Sigmoid colon (tissue), 7 donors: ENCODE data around the gene THRB. TPM values are rescaled to one million over a fixed set of nuclear protein-coding genes. Genes with fewer than 3 reads are reported as not detected.

Experiments
- DNase-seq: peaks from one replicate; pipeline ENCODE4 v3.0.0-alpha.2; 2019
- H3K27ac ChIP-seq, 4 donors: fragments of 200-600 bp; sonication (generic); one replicate each; pipeline ENCODE4 v1.5.1; 2016 to 2019; ENCODE audit warnings: mild to moderate bottlenecking in 1 of 4
- H3K27me3 ChIP-seq, 3 donors: fragments of 200-600 bp; sonication (generic); one replicate each; pipeline ENCODE4 v1.5.1; 2019; ENCODE audit warnings: mild to moderate bottlenecking in 1 of 3
- H3K36me3 ChIP-seq, 4 donors: fragments of 200-600 bp; sonication (generic); one replicate each; pipeline ENCODE4 v1.5.1; 2016 to 2019
- H3K4me1 ChIP-seq, 4 donors: fragments of 200-600 bp; sonication (generic); one replicate each; pipeline ENCODE4 v1.5.1; 2017 to 2019
- H3K4me3 ChIP-seq, 4 donors: fragments of 200-600 bp; sonication (generic); one replicate each; pipeline ENCODE4 v1.5.1; 2017 to 2019; ENCODE audit warnings: mild to moderate bottlenecking in 2 of 4, moderate library complexity in 1 of 4
- H3K9me3 ChIP-seq, 4 donors: fragments of 200-600 bp in 3 of 4; sonication (generic) in 3 of 4; one replicate each; pipeline versions ENCODE4 v1.5.1 to v1.6.1; 2013 to 2019
- CTCF ChIP-seq, 4 experiments: fragments of 450-650 bp in 3 of 4; fragments of 200-600 bp in 1 of 4; IDR thresholded peaks; one replicate each; pipeline ENCODE4 v1.5.1; 2016 to 2019; ENCODE audit warnings: antibody characterized with exemption in 4 of 4, mild to moderate bottlenecking in 3 of 4, moderate library complexity in 2 of 4
- EP300 ChIP-seq, 4 donors: sonication (generic); formaldehyde crosslinking; IDR thresholded peaks; one replicate each; pipeline ENCODE4 v1.6.1; 2017; ENCODE audit warnings: antibody characterized with exemption in 4 of 4
- POLR2A ChIP-seq, 2 donors: fragments of 450-650 bp; IDR thresholded peaks; one replicate each; pipeline ENCODE4 v1.6.1; 2016; ENCODE audit warnings: antibody characterized with exemption in 2 of 2, mild to moderate bottlenecking in 2 of 2, moderate library complexity in 2 of 2
- POLR2AphosphoS5 ChIP-seq, 4 donors: sonication (generic); formaldehyde crosslinking; IDR thresholded peaks; one replicate each; pipeline ENCODE4 v1.6.1; 2017; ENCODE audit warnings: antibody characterized with exemption in 4 of 4
- WGBS, 2 donors: extraction: QIAGEN DNeasy Blood & Tissue Kit; methylation state at CpG; one replicate each; pipeline ENCODE4 v1.1.7; 2013; 5-methylcytosine and 5-hydroxymethylcytosine counted together
- intact Hi-C: fragments of 100-400 bp; cut with DNase I; formaldehyde crosslinking; loops from one replicate; pipeline ENCODE4 v1.15.1; 2023
- polyA plus RNA-seq, 3 donors: library from polyadenylated mRNA; stranded (reverse); fragments of 200-250 nt; gene quantifications; one replicate each; pipeline ENCODE4 v1.2.3, GENCODE V29; 2013
- total RNA-seq, 4 donors: library from RNA; depleted of rRNA; stranded (reverse); fragments of >200 nt; gene quantifications; one replicate each; pipeline ENCODE4 v1.1.0, GENCODE V29; 2016
- donor health status: healthy with polysubstance abuse.
- donor health status: Bipolar disorder and iron deficiency.
- donor health status: healthy.

THRB gene
- total and polyA plus RNA-seq, 7 donors, result 7.2 to 49.5 (median 29.7) TPM

- TF ChIP-seq EP300 (IDR thresholded peaks at IDR 0.05) (no peak), CTCF (IDR thresholded peaks at IDR 0.05) (no peak), POLR2A (IDR thresholded peaks at IDR 0.05) (no peak), POLR2AphosphoS5 (IDR thresholded peaks at IDR 0.05) (no peak)
- 27 to 54% methylated on average over 2 of the region's 2 CpGs for WGBS, 2 donors
- no peak for DNase-seq
- H3K36me3 ChIP-seq, result no peaks in the 10 kb centered on the region
- intact Hi-C loops, result loop anchor here (10.0 kb wide), 1 partner anchor 118 kb away; no protein-coding TSS in a partner anchor
- peaks cover 0 to 17% (median 11%) of the 10 kb centered on the region in 4 donors for H3K4me1 ChIP-seq
- H3K27ac ChIP-seq, result no peak overlapping the region
- no peaks in the 10 kb centered on the region for H3K9me3 ChIP-seq
- H3K4me3 ChIP-seq, result no peak overlapping the region
- H3K27me3 ChIP-seq, result no peaks in the 10 kb centered on the region
These were observed 32.1 kb upstream of the THRB start for GRCh38 chr3:24526640-24527212.

DNA sequence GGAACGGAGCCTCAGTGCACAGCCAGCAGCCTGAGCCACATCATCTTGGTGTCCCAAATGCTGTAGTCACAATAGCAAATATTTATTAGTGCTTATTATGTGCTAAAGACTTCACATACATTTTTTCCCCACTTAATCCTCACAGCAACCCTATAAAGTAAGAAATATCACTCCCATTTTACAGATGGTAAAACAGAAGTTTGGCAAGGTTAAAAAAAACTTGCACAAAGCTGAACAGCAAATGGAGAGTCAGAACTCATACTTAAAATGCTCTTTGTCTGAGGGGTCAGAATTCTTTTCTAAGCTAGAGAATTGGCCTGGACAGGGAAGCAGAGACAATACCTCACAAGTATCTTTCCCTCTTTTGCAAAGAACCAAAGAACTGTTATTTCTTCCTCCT, 30.9 kb upstream of the THRB start:
- 96 to 98% methylated on average over 1 of the region's 1 CpG for WGBS, 2 donors
- H3K9me3 ChIP-seq, result no peaks in the 10 kb centered on the region
- H3K27ac ChIP-seq, result no peak overlapping the region
- no peak overlapping the region for H3K4me3 ChIP-seq
- no peaks in the 10 kb centered on the region for H3K36me3 ChIP-seq
- no peaks in the 10 kb centered on the region for H3K27me3 ChIP-seq
- intact Hi-C loops, result loop anchor here (10.0 kb wide), 1 partner anchor 119 kb away; no protein-coding TSS in a partner anchor
- DNase-seq, result no peak
- H3K4me1 ChIP-seq, result peaks cover 0 to 24% (median 17%) of the 10 kb centered on the region in 4 donors
- no peak for TF ChIP-seq EP300 (IDR thresholded peaks at IDR 0.05)
- TF ChIP-seq POLR2AphosphoS5 (IDR thresholded peaks at IDR 0.05), result no peak
- TF ChIP-seq CTCF (IDR thresholded peaks at IDR 0.05), result no peak

DNA sequence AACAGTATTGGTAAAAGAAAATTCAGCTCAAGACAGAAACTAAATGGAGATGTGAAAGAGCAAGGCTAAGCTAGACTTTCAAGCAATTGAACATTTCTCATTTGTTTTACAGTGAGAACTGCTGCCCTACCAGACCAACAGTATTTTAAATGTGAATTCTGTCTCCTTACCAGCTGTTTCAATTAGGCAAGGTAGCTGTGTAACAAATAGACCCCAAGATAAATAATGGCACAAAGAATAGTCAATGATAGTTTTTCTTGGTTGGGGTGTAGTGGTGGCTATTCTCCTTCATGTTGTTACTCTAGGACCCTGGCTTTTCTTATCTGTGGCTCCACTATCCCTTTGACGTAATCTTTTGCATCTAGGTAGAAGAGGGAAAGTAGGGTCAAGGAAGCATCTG, 30.4 kb upstream of the THRB start:
- H3K4me1 ChIP-seq, result peaks cover 0 to 24% (median 17%) of the 10 kb centered on the region in 4 donors
- intact Hi-C loops, result loop anchor here (10.0 kb wide), 1 partner anchor 120 kb away; no protein-coding TSS in a partner anchor
- no peak for TF ChIP-seq POLR2AphosphoS5 (IDR thresholded peaks at IDR 0.05)
- TF ChIP-seq EP300 (IDR thresholded peaks at IDR 0.05), result no peak
- no peak for TF ChIP-seq POLR2A (IDR thresholded peaks at IDR 0.05)
- TF ChIP-seq CTCF (IDR thresholded peaks at IDR 0.05), result no peak
- DNase-seq, result no peak
- no peaks in the 10 kb centered on the region for H3K27me3 ChIP-seq
- 96% methylated on average over 1 of the region's 1 CpG for WGBS, 2 donors
- H3K4me3 ChIP-seq, result no peak overlapping the region
- H3K9me3 ChIP-seq, result no peaks in the 10 kb centered on the region
- no peak overlapping the region for H3K27ac ChIP-seq
- no peaks in the 10 kb centered on the region for H3K36me3 ChIP-seq

DNA sequence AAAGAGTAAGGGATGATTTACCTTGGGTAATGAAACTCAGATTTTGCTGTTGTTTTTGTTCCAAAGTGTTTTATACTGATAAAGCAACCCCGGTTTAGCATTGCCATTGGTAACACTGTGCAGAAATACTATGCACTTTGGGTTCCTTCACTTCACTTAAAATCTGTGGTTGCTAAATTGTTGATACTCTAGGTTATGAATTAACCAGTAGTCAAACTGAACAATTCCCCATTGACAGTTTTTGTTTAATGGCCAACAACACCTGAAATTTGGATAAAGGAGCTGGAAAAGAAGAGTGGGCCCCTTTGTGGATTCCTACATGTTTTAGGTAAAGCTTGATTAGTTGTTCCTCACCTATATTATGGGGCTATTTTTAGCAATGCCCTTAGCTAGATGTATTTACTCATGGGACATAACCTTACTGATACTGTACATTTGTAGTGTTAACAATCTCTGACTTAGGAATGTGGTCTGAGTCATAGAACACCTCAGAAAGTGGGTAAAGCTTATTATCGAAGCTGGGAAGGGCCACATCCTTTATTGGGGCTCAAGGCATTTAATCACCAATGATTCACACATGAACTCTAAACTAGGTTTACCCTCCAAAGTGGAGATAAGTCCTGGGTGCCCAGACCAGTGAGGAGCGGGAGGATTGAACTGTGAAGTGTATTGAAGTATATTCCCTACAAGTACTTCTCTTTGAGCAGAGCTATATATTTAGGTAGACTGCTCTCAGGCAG, 29.5 kb upstream of the THRB start:
- no peaks in the 10 kb centered on the region for H3K9me3 ChIP-seq
- H3K4me3 ChIP-seq, result no peak overlapping the region
- TF ChIP-seq CTCF (IDR thresholded peaks at IDR 0.05) (no peak), EP300 (IDR thresholded peaks at IDR 0.05) (no peak), POLR2AphosphoS5 (IDR thresholded peaks at IDR 0.05) (no peak), POLR2A (IDR thresholded peaks at IDR 0.05) (no peak)
- DNase-seq, result no peak
- H3K27me3 ChIP-seq, result no peaks in the 10 kb centered on the region
- 56 to 86% methylated on average over 3 of the region's 3 CpGs for WGBS, 2 donors
- peaks cover 0 to 28% (median 17%) of the 10 kb centered on the region in 4 donors for H3K4me1 ChIP-seq
- H3K36me3 ChIP-seq, result no peaks in the 10 kb centered on the region
- H3K27ac ChIP-seq, result no peak overlapping the region
- intact Hi-C loops, result loop anchor here (5.0 to 10.0 kb wide), 2 partner anchors 121 to 153 kb away; no protein-coding TSS in a partner anchor
